Hindlimb muscle (tissue), 1 donor: ENCODE measurements around the gene KDM2A. TPM values are rescaled to one million over a fixed set of nuclear protein-coding genes. Genes with fewer than 3 reads are reported as not detected.

Experiments used
- DNase-seq: peaks from one replicate; pipeline ENCODE4 v3.0.0-alpha.2; 2013
- polyA plus RNA-seq: library from polyadenylated mRNA; unstranded; fragments of 120-200 nt; gene quantifications from one replicate; pipeline ENCODE4 v1.2.1, GENCODE V29; 2013; ENCODE audit not compliant: insufficient read length

Gene KDM2A
- polyA plus RNA-seq, 1 donor: 64.1 TPM

DNA sequence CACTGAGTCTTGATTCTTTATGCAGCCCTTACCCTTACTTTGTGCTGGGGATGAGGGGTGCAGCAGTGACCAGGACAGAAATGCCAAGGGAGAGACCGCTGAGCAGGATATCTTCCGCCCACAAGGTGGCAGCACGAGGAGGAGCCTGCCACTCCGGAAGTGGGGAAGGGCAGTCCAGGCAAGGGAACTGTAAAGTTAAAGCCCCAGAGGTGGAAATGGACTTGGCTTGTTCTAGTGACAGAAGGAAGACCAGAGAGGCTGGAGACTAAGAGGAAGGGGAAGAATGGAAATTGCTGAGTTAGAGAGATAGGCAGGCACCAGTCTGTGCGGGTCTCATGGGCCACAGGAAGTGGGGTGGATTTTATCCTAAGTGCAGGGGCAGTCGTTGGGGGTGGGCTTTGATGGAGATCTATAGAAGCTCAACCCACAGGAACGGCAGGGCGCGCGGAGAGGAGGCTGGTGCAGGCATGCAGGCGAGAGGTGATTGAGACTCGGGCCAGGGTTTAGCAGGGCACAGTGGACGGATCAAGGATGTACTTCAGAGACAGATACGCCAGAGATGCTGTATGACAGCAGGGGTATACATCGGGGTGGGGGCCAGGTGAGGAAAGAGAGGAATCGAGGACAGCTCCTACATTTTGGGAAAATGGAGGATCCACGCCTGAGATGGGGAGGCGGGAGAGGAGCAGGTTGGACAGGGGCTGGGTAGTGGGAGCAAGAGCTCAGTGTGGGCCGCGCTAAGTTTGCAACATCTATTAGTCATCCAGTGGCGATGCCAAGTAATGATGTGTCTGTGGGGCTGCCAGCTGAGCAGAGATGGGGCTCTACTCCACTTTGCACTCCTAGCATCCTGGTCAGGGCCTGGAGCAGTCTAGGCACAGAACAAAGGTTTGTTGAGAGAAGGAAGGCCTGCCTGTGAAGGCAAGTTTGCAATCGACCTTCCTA lies 143.9 kb downstream of the KDM2A start:
- DNase-seq: peak; percentile 68

GRCh38 chr11:67264260-67264659 lies 145.2 kb downstream of the KDM2A start:
- DNase-seq: no peak

GRCh38 chr11:67264877-67265632 lies 146.0 kb downstream of the KDM2A start:
- no peak for DNase-seq

DNA sequence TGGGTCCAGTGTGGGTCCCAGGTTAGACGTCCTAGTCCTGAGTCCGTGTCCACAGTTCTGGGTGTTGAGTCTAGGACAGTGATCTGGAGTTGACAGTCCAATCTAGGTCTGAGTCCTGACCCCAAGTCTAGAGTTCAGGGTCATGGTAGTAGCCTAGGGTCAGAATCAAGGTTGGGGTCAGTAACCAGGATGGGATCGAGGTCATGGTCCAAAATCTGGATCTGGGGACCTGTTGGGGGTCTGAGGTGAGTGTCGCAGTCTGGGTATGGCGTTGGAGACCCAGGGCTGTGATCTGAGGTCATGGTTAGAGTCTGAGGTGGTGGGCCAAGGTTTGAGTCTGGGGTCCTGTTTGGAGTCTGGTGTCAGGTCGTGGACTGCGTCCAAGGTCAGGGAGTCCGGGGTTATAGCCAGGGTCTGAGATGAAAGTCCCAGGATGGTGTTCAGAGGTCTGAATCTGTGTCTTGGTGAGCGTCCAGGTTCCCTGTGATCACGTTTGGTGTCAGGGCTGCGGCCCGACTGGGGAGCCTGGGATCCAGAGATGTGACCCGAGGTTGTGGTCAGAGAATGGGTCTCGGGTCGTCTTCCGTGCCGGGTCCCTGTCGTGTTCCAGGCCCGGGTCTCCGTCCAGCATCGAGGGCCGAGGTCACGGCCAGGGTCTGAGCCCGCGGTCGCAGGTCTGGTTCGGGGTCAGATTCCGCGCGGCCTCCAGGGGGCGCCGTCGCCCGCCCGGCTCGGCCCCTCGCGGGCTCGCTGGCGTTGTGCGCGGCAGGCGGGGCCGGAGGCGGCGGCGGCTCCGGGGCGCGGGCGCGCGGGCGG lies 146.8 kb downstream of the KDM2A start:
- DNase-seq: peak; percentile 83

DNA sequence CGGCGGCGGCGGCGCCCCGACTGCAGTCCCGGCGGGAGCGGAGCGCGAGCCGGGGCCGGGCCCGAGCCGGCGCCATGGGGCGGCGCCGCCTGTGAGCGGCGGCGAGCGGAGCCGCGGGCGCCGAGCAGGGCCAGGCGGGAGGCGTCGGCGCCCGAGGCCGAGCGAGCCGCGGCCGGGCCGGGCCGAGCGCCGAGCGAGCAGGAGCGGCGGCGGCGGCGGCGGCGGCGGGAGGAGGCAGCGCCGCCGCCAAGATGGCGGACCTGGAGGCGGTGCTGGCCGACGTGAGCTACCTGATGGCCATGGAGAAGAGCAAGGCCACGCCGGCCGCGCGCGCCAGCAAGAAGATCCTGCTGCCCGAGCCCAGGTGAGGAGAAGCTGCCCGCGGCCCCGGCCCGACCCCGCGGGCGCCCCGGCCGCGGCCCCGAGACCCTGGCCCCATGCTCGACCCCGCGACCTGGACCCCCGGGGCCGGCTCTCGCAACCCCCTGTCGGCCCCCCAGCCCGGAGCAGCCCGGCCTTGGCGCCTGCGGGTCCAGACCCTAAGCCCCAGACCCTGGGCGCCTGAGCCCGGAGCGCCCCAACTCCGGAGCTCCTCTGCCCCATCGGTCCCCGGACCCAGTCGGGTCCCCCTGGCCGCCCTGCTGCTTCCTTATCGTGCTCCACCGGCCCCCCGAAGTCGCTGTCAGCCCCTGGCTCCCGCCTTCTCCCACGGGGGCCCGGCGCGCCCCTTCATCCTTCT lies 147.6 kb downstream of the KDM2A start, which contains the start of gene GRK2:
GRK2 (plus strand) TSS at position 25 of the 739 bp plus-strand sequence; CDS start at position 252, 227 bp downstream.
- DNase-seq: no peak

DNA sequence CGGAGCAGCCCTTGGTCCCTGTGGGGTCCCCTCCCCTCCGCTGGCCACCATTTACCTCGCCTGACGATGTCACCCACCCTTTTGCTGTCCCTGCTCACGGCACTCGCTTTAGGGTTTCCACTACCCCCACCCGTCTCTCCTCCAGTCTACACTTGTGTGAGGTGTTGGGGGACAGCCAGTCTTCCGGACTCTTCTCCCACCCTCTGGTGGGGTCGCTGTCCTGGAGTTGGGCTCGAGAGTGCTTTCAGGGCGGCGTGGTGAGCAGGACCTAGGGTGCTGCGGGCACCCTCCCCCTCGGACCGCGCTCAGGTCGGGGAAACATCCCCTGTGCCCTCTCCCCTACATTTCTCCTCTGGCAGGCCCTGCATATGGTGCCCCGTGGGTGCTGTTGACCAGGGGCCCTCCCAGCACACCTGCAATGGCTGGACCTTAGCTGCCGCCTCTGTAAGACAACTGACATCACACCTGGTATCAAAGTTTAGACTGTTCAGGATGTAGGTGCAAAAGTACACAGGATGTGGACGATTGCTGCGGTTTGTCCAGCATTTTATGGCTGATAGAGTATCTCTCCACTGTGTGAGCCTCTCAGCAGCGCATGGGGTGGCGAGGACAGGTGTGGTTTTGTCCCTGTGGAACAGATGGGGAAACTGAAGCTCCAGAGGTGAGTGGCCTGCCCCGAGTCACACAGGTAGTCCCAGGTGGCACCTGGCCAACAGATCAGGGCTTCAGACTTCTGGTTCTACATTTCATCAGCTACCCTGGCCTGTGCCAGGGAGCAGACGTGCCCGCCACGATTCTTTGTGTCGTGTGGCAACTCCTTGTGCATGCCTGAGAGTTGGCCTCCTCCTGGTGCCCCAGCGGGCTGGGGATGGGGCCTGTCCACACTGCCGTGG lies 148.4 kb downstream of the KDM2A start:
- no peak for DNase-seq

GRCh38 chr11:67268081-67268961 lies 149.3 kb downstream of the KDM2A start:
- no peak for DNase-seq

DNA sequence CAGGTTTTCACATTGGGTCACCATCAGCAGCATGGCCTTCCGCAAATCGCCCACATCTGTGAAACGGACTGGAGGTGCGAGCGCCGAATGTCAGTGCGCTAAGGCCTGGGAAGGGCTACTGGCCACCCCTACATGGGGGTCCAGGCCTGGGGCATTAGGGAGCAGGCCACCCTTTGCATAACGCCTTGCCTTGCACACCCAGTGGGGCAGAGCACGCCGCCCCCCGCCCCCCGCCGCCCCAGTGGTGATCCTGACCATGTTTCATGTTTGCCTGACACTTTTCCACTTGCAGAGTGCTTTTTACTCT lies 149.9 kb downstream of the KDM2A start:
- DNase-seq: no peak

DNA sequence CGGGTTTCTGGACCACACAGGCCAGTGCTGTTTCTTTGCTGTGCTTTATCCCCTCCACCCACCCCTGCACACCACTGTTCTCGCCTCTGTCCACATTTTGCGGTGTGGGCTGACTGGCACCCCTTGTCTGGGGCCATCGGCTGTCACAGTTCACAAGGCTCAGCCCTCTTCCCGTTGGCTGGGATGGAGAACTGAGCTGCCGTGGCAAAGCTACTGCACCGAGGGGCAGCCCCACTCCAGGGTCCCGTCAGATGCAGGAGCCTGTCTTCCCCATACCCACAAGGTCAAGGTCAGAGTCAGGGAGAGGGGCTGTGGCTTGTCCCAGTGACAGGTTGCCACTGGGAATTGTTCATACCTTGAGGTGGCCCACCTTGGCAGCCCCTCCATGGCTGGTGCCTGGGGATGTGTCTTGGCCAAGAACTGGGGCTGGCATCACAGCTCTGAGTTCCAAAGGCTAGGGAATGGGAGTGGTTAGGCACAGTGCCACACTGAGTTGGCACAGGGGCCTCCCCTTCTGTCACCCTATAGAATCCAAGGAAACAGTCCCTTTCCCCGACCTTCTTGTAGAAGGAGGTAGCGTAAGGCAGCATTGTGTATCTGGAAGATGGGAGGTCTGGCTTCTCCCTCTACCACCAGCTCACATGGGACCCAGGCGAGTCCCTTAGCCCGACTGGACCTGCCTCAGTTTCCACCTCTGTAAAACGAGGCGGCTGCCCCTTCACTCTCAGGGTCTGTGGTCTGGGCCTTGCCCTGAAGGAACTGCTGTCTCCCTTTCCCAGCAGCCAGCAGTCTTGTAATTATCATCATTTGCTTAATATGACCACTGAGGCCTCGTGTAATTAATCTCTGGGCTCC lies 150.6 kb downstream of the KDM2A start:
- DNase-seq: no peak

DNA sequence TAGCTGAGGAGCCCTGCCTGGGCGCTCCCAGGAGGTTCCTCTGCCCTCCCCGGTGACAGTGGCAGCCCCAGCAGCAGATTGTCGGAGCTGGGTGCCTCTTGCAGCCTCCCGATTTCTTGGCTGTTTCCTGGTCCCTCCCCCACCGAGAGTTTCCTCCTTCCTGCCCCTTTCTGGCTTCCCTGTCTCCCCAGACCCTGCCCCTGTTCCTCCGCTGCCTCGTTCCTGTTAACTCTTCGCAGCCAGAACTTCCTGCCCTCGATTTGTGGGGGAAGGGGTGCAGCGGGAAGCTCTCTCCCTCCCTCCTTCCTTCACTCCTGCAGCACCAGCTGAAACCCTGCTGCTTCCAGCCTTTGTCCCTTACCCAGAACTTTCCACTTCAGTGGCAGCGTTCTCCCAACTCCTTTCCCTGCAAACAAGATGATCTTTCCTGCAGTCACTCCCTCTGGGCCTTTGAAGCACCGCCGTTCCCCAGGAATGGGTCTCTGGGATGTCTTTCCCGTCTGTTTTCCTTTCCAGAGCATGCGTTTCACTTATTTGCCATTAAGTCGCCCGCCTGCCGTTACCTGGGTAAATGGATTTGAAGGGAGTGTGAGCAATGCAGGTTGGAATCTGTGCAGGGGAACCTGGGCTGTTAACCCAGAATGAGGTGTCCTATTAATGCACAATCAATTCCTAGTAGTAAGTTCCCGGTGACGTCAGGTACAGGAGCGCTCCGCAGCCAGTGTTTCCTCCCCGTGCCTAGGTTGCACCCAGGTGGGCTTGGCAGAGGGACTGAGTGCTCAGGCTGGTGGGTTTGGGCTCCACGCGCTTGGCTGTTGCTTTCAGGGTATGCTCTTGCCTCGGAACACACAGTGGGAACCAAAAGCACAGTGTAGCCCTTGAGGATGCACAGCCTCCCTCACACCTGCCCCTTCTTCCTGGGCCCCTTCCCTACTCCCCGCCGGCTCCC lies 151.5 kb downstream of the KDM2A start:
- peak; percentile 64 for DNase-seq

DNA sequence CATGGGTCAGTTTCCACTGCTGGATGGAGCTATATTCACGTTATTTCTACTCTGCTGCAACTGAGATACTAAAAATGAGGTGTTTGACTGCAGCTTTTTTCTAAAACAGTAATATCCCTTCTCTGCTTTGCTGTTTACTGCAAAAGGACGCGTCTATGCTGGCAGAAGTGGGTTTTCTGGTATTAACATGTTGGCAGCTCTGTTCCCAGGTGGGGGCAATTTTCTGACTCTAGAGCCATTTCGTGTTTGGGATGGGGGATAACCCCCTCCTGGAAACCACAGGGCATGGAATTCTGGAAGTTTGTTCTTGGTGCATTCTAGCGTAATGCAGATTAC lies 152.1 kb downstream of the KDM2A start:
- DNase-seq: no peak

GRCh38 chr11:67271541-67272284 lies 152.7 kb downstream of the KDM2A start:
- no peak for DNase-seq

GRCh38 chr11:67272327-67273259 lies 153.5 kb downstream of the KDM2A start:
- DNase-seq: no peak

GRCh38 chr11:67273260-67273990 lies 154.4 kb downstream of the KDM2A start:
- DNase-seq: no peak
